Measurements from ENCODE around the gene HBM.
"Not testable (repeated sequence)": the region's sequence is repeated elsewhere in the genome, so short reads cannot be mapped to it uniquely, and the experiment has no call there.

The HBM gene

GRCh38 chr16:194516-194915 lies 28.7 kb downstream of the HBM start:
- DNase-seq (ENCODE audit: extremely low read depth, low read depth), result no peak
- no peak for TF ChIP-seq CTCF (IDR thresholded peaks at IDR 0.05; ENCODE audit: low read depth, low read length, missing control alignments)
- H3K4me3 ChIP-seq (replicated peaks; ENCODE audit: low read depth, low read length), result no peak overlapping the region

GRCh38 chr16:200388-200787 lies 34.6 kb downstream of the HBM start:
- DNase-seq (ENCODE audit: extremely low read depth, low read depth), result no peak

GRCh38 chr16:203246-203645 lies 37.5 kb downstream of the HBM start:
- no peak for DNase-seq (ENCODE audit: extremely low read depth, low read depth)
- no peak for TF ChIP-seq CTCF (IDR thresholded peaks at IDR 0.05; ENCODE audit: low read depth, low read length, missing control alignments)
- H3K4me3 ChIP-seq (replicated peaks; ENCODE audit: low read depth, low read length), result no peak overlapping the region

More at GRCh38 chr16:200388-200787, 34.6 kb downstream of the HBM start:
- no peak for TF ChIP-seq CTCF (IDR thresholded peaks at IDR 0.05; ENCODE audit: low read depth, low read length, missing control alignments)
- H3K4me3 ChIP-seq (replicated peaks; ENCODE audit: low read depth, low read length), result no peak overlapping the region

GRCh38 chr16:204046-204445 lies 38.3 kb downstream of the HBM start:
- not testable (repeated sequence) for DNase-seq (ENCODE audit: extremely low read depth, low read depth); H3K4me3 ChIP-seq (replicated peaks; ENCODE audit: low read depth, low read length)

GRCh38 chr16:209359-209758 lies 43.6 kb downstream of the HBM start:
- not testable (repeated sequence) for H3K4me3 ChIP-seq (replicated peaks; ENCODE audit: low read depth, low read length); DNase-seq (ENCODE audit: extremely low read depth, low read depth)

GRCh38 chr16:211631-212180 lies 45.9 kb downstream of the HBM start:
- not testable (repeated sequence) for H3K4me3 ChIP-seq (replicated peaks; ENCODE audit: low read depth, low read length); DNase-seq (ENCODE audit: extremely low read depth, low read depth)

- TF ChIP-seq CTCF (IDR thresholded peaks at IDR 0.05; ENCODE audit: low read depth, low read length, missing control alignments), result no peak
- no peak overlapping the region for H3K4me3 ChIP-seq (replicated peaks; ENCODE audit: low read depth, low read length)
- DNase-seq (ENCODE audit: extremely low read depth, low read depth), result no peak
Measured at GRCh38 chr16:212999-213398, 47.2 kb downstream of the HBM start.
